Progenitor cell of endocrine pancreas (in vitro differentiated cells): ENCODE measurements around the gene UBL3. TPM values are rescaled to one million over a fixed set of nuclear protein-coding genes. Genes with fewer than 3 reads are reported as not detected.

ENCODE experiments used
- DNase-seq: peaks from one replicate; pipeline ENCODE4 v3.0.0; 2021; ENCODE audit warnings: low spot score; ENCODE audit not compliant: unreplicated experiment
- H3K27ac Mint-ChIP-seq: 2 replicates; pipeline ENCODE4 v1.8.0; 2021; ENCODE audit warnings: mild to moderate bottlenecking, moderate library complexity, mixed read lengths
- H3K27me3 Mint-ChIP-seq: 2 replicates; pipeline ENCODE4 v1.8.0; 2021; ENCODE audit warnings: mixed read lengths
- H3K36me3 Mint-ChIP-seq: 2 replicates; pipeline ENCODE4 v1.8.0; 2022; ENCODE audit warnings: mixed read lengths; ENCODE audit not compliant: insufficient read depth
- H3K4me1 Mint-ChIP-seq: 2 replicates; pipeline ENCODE4 v1.8.0; 2021; ENCODE audit warnings: low read depth, mixed read lengths
- H3K4me3 Mint-ChIP-seq: 2 replicates; pipeline ENCODE4 v1.8.0; 2021; ENCODE audit warnings: low read depth, mild to moderate bottlenecking, moderate library complexity, mixed read lengths
- H3K9me3 Mint-ChIP-seq: 2 replicates; pipeline ENCODE4 v1.8.0; 2021; ENCODE audit warnings: low read depth, mixed read lengths
- CTCF ChIP-seq: fragments of 200-600 bp; sonication (generic); IDR thresholded peaks from one replicate; pipeline ENCODE4 v1.5.0; 2021; ENCODE audit warnings: antibody characterized with exemption, mild to moderate bottlenecking; ENCODE audit not compliant: unreplicated experiment
- total RNA-seq: library from RNA; stranded (reverse); gene quantifications from 2 replicates; pipeline ENCODE4 v1.2.1, GENCODE V29; 2021

UBL3 gene
- total RNA-seq, 1 donor from 2014 or later = 36.0 TPM

- Mint-ChIP-seq H3K9me3 (no peaks in the 10 kb centered on the region), H3K4me1 (peaks cover 45% of the 10 kb centered on the region), H3K36me3 (no peaks in the 10 kb centered on the region), H3K27ac (peak overlapping the region; percentile 21), H3K27me3 (no peaks in the 10 kb centered on the region), H3K4me3 (no peak overlapping the region)
- DNase-seq = no peak
- TF ChIP-seq CTCF = no peak
Measured at GRCh38 chr13:29888306-29888705, 37.9 kb upstream of the UBL3 start.

GRCh38 chr13:29887686-29888085, 37.3 kb upstream of the UBL3 start:
- H3K4me1 Mint-ChIP-seq = peaks cover 43% of the 10 kb centered on the region
- no peak for DNase-seq
- H3K9me3 Mint-ChIP-seq = no peaks in the 10 kb centered on the region
- no peaks in the 10 kb centered on the region for H3K27me3 Mint-ChIP-seq
- no peaks in the 10 kb centered on the region for H3K36me3 Mint-ChIP-seq
- no peak for TF ChIP-seq CTCF
- H3K27ac Mint-ChIP-seq = peak overlapping the region; percentile 89
- no peak overlapping the region for H3K4me3 Mint-ChIP-seq

- no peaks in the 10 kb centered on the region for H3K36me3 Mint-ChIP-seq
- H3K9me3 Mint-ChIP-seq = no peaks in the 10 kb centered on the region
Measured at GRCh38 chr13:29887030-29887557, 36.7 kb upstream of the UBL3 start.

GRCh38 chr13:29886446-29886845, 36.0 kb upstream of the UBL3 start:
- no peaks in the 10 kb centered on the region for H3K27me3 Mint-ChIP-seq
- no peak overlapping the region for H3K27ac Mint-ChIP-seq
- no peak for TF ChIP-seq CTCF
- DNase-seq = no peak
- no peaks in the 10 kb centered on the region for H3K36me3 Mint-ChIP-seq
- no peaks in the 10 kb centered on the region for H3K9me3 Mint-ChIP-seq
- no peak overlapping the region for H3K4me3 Mint-ChIP-seq
- H3K4me1 Mint-ChIP-seq = peaks cover 36% of the 10 kb centered on the region

More at GRCh38 chr13:29887030-29887557, 36.7 kb upstream of the UBL3 start:
- peaks cover 37% of the 10 kb centered on the region for H3K4me1 Mint-ChIP-seq
- no peak for TF ChIP-seq CTCF
- peak overlapping the region; percentile 89 for H3K27ac Mint-ChIP-seq
- no peak for DNase-seq
- no peaks in the 10 kb centered on the region for H3K27me3 Mint-ChIP-seq
- H3K4me3 Mint-ChIP-seq = no peak overlapping the region

GRCh38 chr13:29885989-29886388, 35.6 kb upstream of the UBL3 start:
- H3K9me3 Mint-ChIP-seq = no peaks in the 10 kb centered on the region
- H3K4me1 Mint-ChIP-seq = peaks cover 36% of the 10 kb centered on the region
- no peaks in the 10 kb centered on the region for H3K36me3 Mint-ChIP-seq
- H3K27me3 Mint-ChIP-seq = no peaks in the 10 kb centered on the region
- no peak for DNase-seq
- no peak overlapping the region for H3K4me3 Mint-ChIP-seq
- H3K27ac Mint-ChIP-seq = no peak overlapping the region
- TF ChIP-seq CTCF = no peak
